B cell (primary cell): ENCODE data around the gene TOX2.

ENCODE experiments used
- CTCF ChIP-seq: fragments of 200-600 bp; IDR thresholded peaks from one replicate; pipeline ENCODE4 v1.8.0; 2022; ENCODE audit warnings: antibody characterized with exemption, mild to moderate bottlenecking
- EZH2 ChIP-seq: IDR thresholded peaks from 2 replicates; pipeline ENCODE4 v1.6.1; 2012; ENCODE audit warnings: borderline replicate concordance, low read depth, mild to moderate bottlenecking, moderate library complexity, low read length; ENCODE audit not compliant: insufficient read depth, poor library complexity, severe bottlenecking

- no peak for TF ChIP-seq CTCF
- no peak for TF ChIP-seq EZH2
Measured at GRCh38 chr20:44075950-44076232, 161.2 kb downstream of the TOX2 start.
